GM18519 (cell line): ENCODE measurements around the gene TNIK.
"Not testable (repeated sequence)": the region's sequence is repeated elsewhere in the genome, so short reads cannot be mapped to it uniquely, and the experiment has no call there.

Experiments used
- ATAC-seq: cut with Tn5 transposase; IDR thresholded peaks from one replicate; pipeline ENCODE4 v1.9.1; 2021; ENCODE audit warnings: mild to moderate bottlenecking, moderate library complexity; ENCODE audit not compliant: unreplicated experiment, low FRiP score

Gene TNIK

GRCh38 chr3:171242951-171243350 is 217.3 kb downstream of the TNIK start:
- no peak for ATAC-seq

DNA sequence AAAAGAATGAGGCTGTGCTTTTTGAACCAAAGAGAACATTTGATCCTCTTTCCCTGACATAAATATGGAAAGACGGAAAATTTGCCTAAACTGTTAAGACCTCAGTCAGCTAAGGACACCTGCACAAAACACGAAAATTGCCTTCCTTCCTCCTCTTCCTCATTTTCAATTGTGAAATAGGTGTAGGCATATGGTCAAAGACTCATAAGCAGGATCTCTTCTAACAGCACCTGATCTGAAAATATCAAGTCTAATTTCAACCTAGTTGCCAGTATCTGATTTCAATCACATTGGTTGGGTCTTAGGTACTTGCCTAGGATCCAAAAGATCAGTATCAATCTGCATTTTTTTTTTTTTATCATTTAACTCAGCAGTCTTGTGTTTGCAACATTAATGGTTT is 218.0 kb downstream of the TNIK start:
- no peak for ATAC-seq

DNA sequence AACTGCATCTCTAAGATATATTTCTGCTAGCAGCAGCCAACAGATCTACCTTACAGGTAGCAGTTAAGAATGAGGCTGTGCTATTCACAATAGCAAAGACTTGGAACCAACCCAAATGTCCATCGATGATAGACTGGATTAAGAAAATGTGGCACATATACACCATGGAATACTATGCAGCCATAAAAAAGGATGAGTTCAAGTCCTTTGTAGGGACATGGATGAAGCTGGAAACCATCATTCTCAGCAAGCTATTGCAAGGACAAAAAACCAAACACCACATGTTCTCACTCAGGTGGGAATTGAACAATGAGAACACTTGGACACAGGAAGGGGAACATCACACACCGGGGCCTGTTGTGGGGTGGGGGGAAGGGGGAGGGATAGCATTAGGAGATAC is 218.6 kb downstream of the TNIK start:
- ATAC-seq: not testable (repeated sequence)

- no peak for ATAC-seq
These were observed 219.7 kb downstream of the TNIK start for GRCh38 chr3:171240504-171240835.

- ATAC-seq: no peak
These were observed 220.3 kb downstream of the TNIK start for GRCh38 chr3:171239757-171240503.

- no peak for ATAC-seq
These were observed 223.2 kb downstream of the TNIK start for GRCh38 chr3:171237009-171237385.

GRCh38 chr3:171236265-171237008 is 223.8 kb downstream of the TNIK start:
- no peak for ATAC-seq

DNA sequence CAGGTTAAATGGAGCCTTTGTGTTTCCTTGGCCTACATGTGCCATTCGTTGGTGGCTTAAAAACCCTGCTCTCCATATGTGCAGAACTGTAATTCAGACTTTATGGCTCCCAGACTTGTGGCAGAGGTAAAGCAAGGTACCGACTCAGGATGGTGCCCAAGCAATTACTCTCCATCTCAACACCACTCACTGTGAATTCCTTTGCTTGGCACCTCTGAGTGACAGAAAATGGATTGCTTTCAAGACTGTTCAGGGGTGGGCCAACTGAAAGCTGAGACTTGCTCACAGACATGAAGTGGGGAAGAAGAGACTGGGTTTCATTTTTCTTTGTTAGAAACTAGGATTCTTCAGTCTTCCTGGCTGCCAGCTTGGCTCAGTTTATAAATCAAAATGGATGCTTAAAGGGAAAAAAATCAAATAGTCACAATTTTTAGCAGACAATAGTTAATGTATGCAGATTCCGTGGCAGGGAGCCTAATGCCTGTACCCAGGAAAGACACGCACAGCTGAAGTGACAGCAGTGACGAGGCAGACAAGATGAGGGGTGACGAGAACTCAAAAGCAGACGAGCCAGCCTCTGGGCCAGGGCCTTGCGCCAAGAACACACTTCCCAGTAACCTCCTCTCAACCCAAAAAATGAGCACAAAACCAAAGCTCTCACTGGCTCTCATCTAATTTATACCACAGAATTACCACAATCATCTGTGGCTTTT is 225.8 kb downstream of the TNIK start:
- ATAC-seq: no peak

GRCh38 chr3:171231361-171231760 is 228.8 kb downstream of the TNIK start:
- ATAC-seq: no peak

DNA sequence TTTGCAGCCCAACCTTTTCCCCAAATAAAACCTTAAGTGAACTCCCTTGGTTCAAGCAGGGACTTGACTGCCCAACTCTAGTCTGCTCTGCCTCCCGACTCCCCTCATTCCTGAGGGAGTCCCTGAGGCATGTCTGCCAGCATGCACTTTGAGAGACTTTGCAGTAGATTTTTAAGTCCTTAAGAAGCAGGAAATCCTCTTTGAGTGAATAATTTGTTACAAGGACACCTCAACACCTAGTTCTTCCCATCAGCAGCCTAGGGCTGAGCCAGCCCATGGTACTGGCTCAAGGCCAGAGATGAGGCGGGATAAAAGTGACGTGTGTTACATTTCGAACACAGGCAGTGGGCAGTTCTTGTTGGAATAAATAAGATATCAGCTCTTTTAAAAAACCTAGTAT is 229.3 kb downstream of the TNIK start:
- ATAC-seq: no peak

DNA sequence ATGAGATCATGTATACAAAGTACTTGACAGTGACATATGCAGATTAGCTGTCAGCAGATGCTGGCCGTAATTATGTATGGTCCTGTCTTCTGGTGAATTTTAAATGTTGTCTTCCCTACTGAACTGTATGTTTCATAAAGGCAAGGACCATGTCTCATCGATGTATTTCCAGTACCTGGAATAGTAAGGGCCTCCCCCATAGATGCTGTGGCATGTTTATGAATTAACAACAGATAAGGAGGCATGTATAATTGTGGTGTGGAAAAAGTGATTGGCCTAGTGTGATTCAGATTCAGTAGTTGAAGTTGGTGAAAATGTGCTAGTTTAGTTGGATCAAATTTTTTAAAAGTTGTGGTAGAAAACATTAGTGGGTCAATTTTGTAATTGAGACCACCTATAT is 231.0 kb downstream of the TNIK start:
- no peak for ATAC-seq

GRCh38 chr3:171228240-171228639 is 232.0 kb downstream of the TNIK start:
- no peak for ATAC-seq

DNA sequence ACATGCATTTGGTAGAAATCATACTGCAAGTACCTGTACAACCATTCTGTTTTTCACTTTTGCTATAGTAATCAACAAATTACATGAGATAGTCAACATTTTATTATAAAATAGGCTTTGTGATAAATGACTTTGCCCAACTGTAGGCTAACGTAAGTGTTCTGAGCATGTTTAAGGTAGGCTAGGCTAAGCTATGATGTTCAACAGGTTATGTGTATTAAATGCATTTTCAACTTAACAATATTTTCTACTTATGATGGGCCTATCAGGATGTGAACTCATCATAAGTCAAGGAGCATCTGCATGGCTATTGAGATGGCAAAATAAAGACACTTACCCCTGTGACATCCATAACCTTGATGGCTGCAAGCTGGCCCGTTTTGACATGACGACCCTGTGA is 232.4 kb downstream of the TNIK start:
- ATAC-seq: no peak

DNA sequence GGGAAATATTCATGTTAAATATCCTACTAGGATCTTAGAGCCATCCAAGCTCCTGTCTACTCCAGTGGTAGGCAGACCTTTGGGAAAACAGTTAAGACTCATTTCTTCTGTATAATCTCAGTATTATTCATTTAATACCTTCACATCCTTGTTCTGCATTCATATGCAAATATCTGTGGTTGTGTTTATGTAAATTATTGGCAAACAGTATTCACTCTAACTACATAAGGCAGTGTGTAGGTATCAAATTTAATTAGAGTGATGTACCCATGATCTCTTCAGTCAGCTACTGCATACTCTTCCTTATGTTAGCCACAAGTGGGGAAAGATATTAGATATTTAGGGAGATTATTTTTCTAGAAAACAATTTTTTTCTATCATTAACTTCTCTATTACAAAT is 232.8 kb downstream of the TNIK start:
- no peak for ATAC-seq

GRCh38 chr3:171226794-171227193 is 233.4 kb downstream of the TNIK start:
- no peak for ATAC-seq

- ATAC-seq: no peak
These were observed 234.5 kb downstream of the TNIK start for GRCh38 chr3:171225708-171226107.

DNA sequence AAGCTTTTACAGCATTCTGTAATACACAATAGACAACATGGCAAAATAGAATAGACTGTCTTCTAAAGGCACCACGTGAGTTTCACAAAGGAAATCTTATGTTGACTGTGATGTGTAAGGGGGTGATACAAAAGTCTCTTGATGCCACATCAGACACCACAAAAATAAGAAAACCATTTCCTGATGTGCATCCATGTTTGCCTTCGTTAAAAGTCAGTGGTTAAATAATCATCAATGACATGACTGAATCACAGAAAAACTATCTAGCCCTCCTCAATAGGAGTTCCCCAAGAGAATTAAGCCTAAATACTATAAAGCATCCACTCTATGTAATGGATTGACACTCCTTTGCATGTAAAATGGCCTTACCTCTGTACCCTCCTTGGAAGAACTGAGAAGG is 235.0 kb downstream of the TNIK start:
- no peak for ATAC-seq

GRCh38 chr3:171223396-171223795 is 236.8 kb downstream of the TNIK start:
- ATAC-seq: no peak

- ATAC-seq: no peak
These were observed 237.2 kb downstream of the TNIK start for GRCh38 chr3:171222995-171223394.

DNA sequence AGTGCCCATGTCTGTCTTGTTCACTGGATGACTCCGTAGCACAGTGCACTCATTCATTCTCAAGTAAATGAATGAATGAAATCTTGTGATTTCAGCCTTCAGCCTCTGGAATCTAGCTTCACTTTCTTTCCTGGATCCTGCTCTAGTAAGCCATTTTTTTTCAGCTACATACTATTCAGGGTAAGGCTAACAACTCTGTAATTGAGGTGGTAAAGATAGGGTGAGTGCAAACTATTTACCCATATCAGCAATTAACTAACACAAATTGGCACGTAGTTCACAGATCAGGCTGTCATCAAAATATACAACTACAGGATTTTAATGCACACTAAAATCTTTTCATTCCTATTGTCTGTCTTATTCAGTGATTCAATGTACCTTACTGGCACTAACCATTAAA is 238.6 kb downstream of the TNIK start:
- ATAC-seq: no peak

GRCh38 chr3:171221104-171221503 is 239.1 kb downstream of the TNIK start:
- no peak for ATAC-seq

- ATAC-seq: no peak
These were observed 240.9 kb downstream of the TNIK start for GRCh38 chr3:171219258-171219657.
